ENCODE measurements around the gene ROBO2.

GRCh38 chr3:77446084-77446483, 406.2 kb downstream of the ROBO2 start:
- TF ChIP-seq CTCF (IDR thresholded peaks at IDR 0.05) (no peak), POLR2A (IDR thresholded peaks at IDR 0.05) (no peak), EP300 (IDR thresholded peaks at IDR 0.05) (no peak), POLR2AphosphoS5 (IDR thresholded peaks at IDR 0.05) (no peak)
